Natural killer cell (primary cell): ENCODE measurements around the gene PRPF8. TPM values are rescaled to one million over a fixed set of nuclear protein-coding genes. Genes with fewer than 3 reads are reported as not detected.
A peak's percentile ranks its signal among the peaks of the same experiment; 100 is the strongest.

Source experiments
- ATAC-seq, 3 donors: fragments of 150-1000 bp in 2 of 3; fragments of 200-7000 bp in 1 of 3; cut with Tn5 transposase; 1 replicate in 1 of 3; 2 replicates in 2 of 3; pipeline ENCODE4 v1.10.0; 2021; ENCODE audit warnings: mild to moderate bottlenecking in 2 of 3, moderate library complexity in 2 of 3
- DNase-seq, 2 donors: peaks; one replicate each; pipeline versions ENCODE4 v3.0.0 to v3.0.0-alpha.2; 2013 to 2021; ENCODE audit warnings: mixed read lengths in 1 of 2
- H3K27ac ChIP-seq: one replicate; pipeline ENCODE4 v1.5.1; 2013; ENCODE audit warnings: mild to moderate bottlenecking, low read length
- H3K27me3 ChIP-seq: one replicate; pipeline ENCODE4 v1.6.1; 2013; ENCODE audit warnings: low read length; ENCODE audit not compliant: control insufficient read depth, insufficient read depth
- H3K36me3 ChIP-seq: one replicate; pipeline ENCODE4 v1.6.1; 2013; ENCODE audit warnings: low read length; ENCODE audit not compliant: control insufficient read depth, insufficient read depth
- H3K4me1 ChIP-seq: one replicate; pipeline ENCODE4 v1.6.1; 2013; ENCODE audit warnings: low read length; ENCODE audit not compliant: control insufficient read depth, insufficient read depth
- H3K4me3 ChIP-seq: one replicate; pipeline ENCODE4 v1.5.1; 2013; ENCODE audit warnings: low read length
- H3K9me3 ChIP-seq: one replicate; pipeline ENCODE4 v1.6.1; 2013; ENCODE audit warnings: low read length; ENCODE audit not compliant: control insufficient read depth, insufficient read depth
- H3K27ac Mint-ChIP-seq, 2 donors: one replicate each; pipeline ENCODE4 v1.8.0; 2022; ENCODE audit warnings: mild to moderate bottlenecking in 2 of 2, mixed read lengths in 2 of 2, moderate library complexity in 1 of 2
- H3K27me3 Mint-ChIP-seq, 2 donors: one replicate each; pipeline ENCODE4 v1.8.0; 2022; ENCODE audit warnings: low read depth in 2 of 2, mixed read lengths in 2 of 2
- H3K36me3 Mint-ChIP-seq: one replicate; pipeline ENCODE4 v1.8.0; 2022; ENCODE audit warnings: mixed read lengths
- H3K4me1 Mint-ChIP-seq, 2 donors: one replicate each; pipeline ENCODE4 v1.8.0; 2022; ENCODE audit warnings: mixed read lengths in 2 of 2
- H3K4me3 Mint-ChIP-seq: one replicate; pipeline ENCODE4 v1.8.0; 2022; ENCODE audit warnings: mild to moderate bottlenecking, moderate library complexity, mixed read lengths
- H3K9me3 Mint-ChIP-seq, 2 donors: one replicate each; pipeline ENCODE4 v1.8.0; 2022; ENCODE audit warnings: mixed read lengths in 2 of 2
- CTCF ChIP-seq: fragments of 200-600 bp; IDR thresholded peaks from one replicate; pipeline ENCODE4 v1.8.0; 2022; ENCODE audit warnings: antibody characterized with exemption
- WGBS: methylation state at CpG from one replicate; pipeline ENCODE4 v1.1.7; 2013; ENCODE audit warnings: missing lambda C conversion rate; ENCODE audit not compliant: insufficient coverage; 5-methylcytosine and 5-hydroxymethylcytosine counted together
- intact Hi-C: fragments of 100-400 bp; cut with micrococcal nuclease; formaldehyde crosslinking; loops from one replicate; pipeline ENCODE4 v1.14.2; 2022
- total RNA-seq, 4 donors: library from RNA; stranded (reverse); fragments of 120-200 nt in 1 of 4; gene quantifications; one replicate each; pipeline versions ENCODE4 v1.2.3 to v1.2.4, GENCODE V29; 2013 to 2022

The PRPF8 gene
- total RNA-seq, 3 donors from 2014 or later (not counting 1 experiment from before 2014, with no cell fraction given): 475 to 508 (median 480) TPM

GRCh38 chr17:1647802-1648171 is 36.9 kb downstream of the PRPF8 start:
- H3K4me3 Mint-ChIP-seq: peak overlapping the region; percentile 83
- WGBS: 85% methylated on average over 11 of the region's 11 CpGs
- intact Hi-C loops: no loop called here
- Histone ChIP-seq H3K36me3 (peaks cover 28% of the 10 kb centered on the region), H3K27ac (no peak overlapping the region), H3K9me3 (no peaks in the 10 kb centered on the region), H3K27me3 (no peaks in the 10 kb centered on the region), H3K4me3 (no peak overlapping the region), H3K4me1 (peaks cover 48% of the 10 kb centered on the region)
- DNase-seq: no peak
- no peaks in the 10 kb centered on the region for H3K27me3 Mint-ChIP-seq
- peaks cover 0 to 13% of the 10 kb centered on the region in 2 donors for H3K4me1 Mint-ChIP-seq
- ATAC-seq: no peak
- TF ChIP-seq CTCF: no peak
- no peaks in the 10 kb centered on the region for H3K9me3 Mint-ChIP-seq
- no peaks in the 10 kb centered on the region for H3K36me3 Mint-ChIP-seq
- H3K27ac Mint-ChIP-seq: peak overlapping the region in 1 of 2 donors; percentile 53

- Histone ChIP-seq H3K27ac (no peak overlapping the region), H3K27me3 (no peaks in the 10 kb centered on the region), H3K36me3 (peaks cover 15% of the 10 kb centered on the region), H3K4me1 (peaks cover 48% of the 10 kb centered on the region), H3K9me3 (no peaks in the 10 kb centered on the region), H3K4me3 (no peak overlapping the region)
- DNase-seq: no peak
- H3K27me3 Mint-ChIP-seq: no peaks in the 10 kb centered on the region
- no peaks in the 10 kb centered on the region for H3K36me3 Mint-ChIP-seq
- peak overlapping the region; percentile 25 for H3K4me3 Mint-ChIP-seq
- ATAC-seq: no peak
- H3K9me3 Mint-ChIP-seq: no peaks in the 10 kb centered on the region
- intact Hi-C loops: no loop called here
- TF ChIP-seq CTCF: no peak
- 92% methylated on average over 12 of the region's 13 CpGs for WGBS
- H3K4me1 Mint-ChIP-seq: peaks cover 0 to 13% of the 10 kb centered on the region in 2 donors
- H3K27ac Mint-ChIP-seq: peak overlapping the region in 1 of 2 donors; percentile 40
These were observed 38.3 kb downstream of the PRPF8 start for GRCh38 chr17:1646199-1646875.

- ATAC-seq (no peak), DNase-seq (no peak)
- TF ChIP-seq CTCF: no peak
- Mint-ChIP-seq H3K36me3 (no peaks in the 10 kb centered on the region), H3K4me1 (peaks cover 0 to 13% of the 10 kb centered on the region in 2 donors), H3K4me3 (peak within 1 kb of the TSS; percentile 86), H3K9me3 (no peaks in the 10 kb centered on the region), H3K27me3 (no peaks in the 10 kb centered on the region), H3K27ac (peak within 1 kb of the TSS in 1 of 2 donors; percentile 82)
- H3K27me3 ChIP-seq: no peaks in the 10 kb centered on the region
- H3K9me3 ChIP-seq: no peaks in the 10 kb centered on the region
- intact Hi-C loops: no loop called here
- H3K27ac ChIP-seq: no peak within 1 kb of the TSS
- peaks cover 48% of the 10 kb centered on the region for H3K4me1 ChIP-seq
- peaks cover 7% of the 10 kb centered on the region for H3K36me3 ChIP-seq
- H3K4me3 ChIP-seq: no peak within 1 kb of the TSS
- 50% methylated on average over 23 of the region's 25 CpGs for WGBS
These were observed 39.2 kb downstream of the PRPF8 start, which contains the start of gene SCARF1 for GRCh38 chr17:1645207-1646171. TSS of gene SCARF1 (minus strand) at chr17:1645732. CDS start at chr17:1645697, 35 bp downstream.
